ENCODE measurements around the gene ZNF417. TPM values are rescaled to one million over a fixed set of nuclear protein-coding genes. Genes with fewer than 3 reads are reported as not detected.
A peak's percentile ranks its signal among the peaks of the same experiment; 100 is the strongest.
"Not testable (repeated sequence)": the region's sequence is repeated elsewhere in the genome, so short reads cannot be mapped to it uniquely, and the experiment has no call there.

The ZNF417 gene
- total RNA-seq: 10 to 100 TPM in 2 of 4 donors, 1 to 10 TPM in 2; 9.1 to 12.9 (median 10.3) TPM

DNA sequence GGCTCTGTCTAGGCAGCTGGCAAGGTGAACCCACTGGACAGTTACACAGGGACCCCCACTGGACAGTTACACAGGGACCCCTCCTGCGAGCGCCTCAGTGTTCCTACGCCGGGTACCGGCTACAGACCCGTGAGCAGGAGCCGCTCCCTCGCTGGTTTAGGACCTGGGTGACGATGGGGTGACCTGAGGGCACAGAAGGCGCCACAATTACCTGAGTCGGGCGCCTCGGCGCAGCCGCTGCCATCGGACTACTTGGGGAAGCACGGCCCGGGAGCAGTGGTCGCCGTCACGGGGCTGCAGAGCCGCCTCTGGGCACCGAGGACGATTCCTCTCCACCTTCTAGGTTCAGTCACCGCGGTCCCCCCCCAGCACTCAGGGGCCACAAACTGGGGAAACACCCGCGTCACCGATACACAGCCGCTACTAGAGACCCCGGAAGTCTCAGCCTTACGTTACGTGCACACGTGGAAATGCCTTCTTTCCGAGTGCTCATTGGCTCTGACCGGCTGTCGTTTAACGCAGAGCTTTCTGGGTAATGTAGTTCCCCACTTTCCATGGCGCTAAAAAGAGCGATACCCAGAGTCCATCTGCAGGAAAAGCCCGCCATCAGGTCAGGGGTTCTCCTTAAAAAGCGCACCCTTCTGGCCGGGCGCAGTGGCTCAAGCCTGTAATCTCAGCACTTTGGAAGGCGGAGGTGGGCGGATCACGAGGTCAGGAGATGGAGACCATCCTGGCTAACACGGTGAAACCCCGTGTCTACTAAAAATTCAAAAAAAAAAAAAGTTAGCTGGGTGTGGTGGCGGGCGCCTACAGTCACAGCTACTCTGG is at the start of gene ZNF417:
Gene ZNF417, minus strand, starts transcription at position 425 of the 828 bp plus-strand sequence. Its CDS starts 181 bp downstream, at position 244.
- intact Hi-C loops (cut with DNase I); H3K27me3 ChIP-seq; H3K9me3 ChIP-seq: not testable (repeated sequence)
- WGBS: under 1% methylated on average over 34 of the region's 51 CpGs
- H3K4me1 ChIP-seq: peaks cover 13 to 21% (median 19%) of the 10 kb centered on the region in 4 donors
- DNase-seq (ENCODE audit: extremely low spot score): peak; percentile 93
- H3K4me3 ChIP-seq: peak within 1 kb of the TSS; percentile 60 to 97 (median 82)
- H3K36me3 ChIP-seq: peaks cover 5 to 37% (median 34%) of the 10 kb centered on the region in 4 donors
- TF ChIP-seq POLR2AphosphoS5 (IDR thresholded peaks at IDR 0.05): peak; percentile 82 to 85
- TF ChIP-seq, protein P1, sequence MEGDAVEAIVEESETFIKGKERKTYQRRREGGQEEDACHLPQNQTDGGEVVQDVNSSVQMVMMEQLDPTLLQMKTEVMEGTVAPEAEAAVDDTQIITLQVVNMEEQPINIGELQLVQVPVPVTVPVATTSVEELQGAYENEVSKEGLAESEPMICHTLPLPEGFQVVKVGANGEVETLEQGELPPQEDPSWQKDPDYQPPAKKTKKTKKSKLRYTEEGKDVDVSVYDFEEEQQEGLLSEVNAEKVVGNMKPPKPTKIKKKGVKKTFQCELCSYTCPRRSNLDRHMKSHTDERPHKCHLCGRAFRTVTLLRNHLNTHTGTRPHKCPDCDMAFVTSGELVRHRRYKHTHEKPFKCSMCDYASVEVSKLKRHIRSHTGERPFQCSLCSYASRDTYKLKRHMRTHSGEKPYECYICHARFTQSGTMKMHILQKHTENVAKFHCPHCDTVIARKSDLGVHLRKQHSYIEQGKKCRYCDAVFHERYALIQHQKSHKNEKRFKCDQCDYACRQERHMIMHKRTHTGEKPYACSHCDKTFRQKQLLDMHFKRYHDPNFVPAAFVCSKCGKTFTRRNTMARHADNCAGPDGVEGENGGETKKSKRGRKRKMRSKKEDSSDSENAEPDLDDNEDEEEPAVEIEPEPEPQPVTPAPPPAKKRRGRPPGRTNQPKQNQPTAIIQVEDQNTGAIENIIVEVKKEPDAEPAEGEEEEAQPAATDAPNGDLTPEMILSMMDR (IDR thresholded peaks at IDR 0.05): peak; percentile 26 to 44 (median 37)
- peak within 1 kb of the TSS; percentile 83 to 88 (median 84) for H3K27ac ChIP-seq (replicated peaks in 1 of 4)

GRCh38 chr19:57964761-57965160 is 48.4 kb upstream of the ZNF417 start:
- DNase-seq (ENCODE audit: extremely low spot score): no peak
- peaks cover 0 to 97% (median 89%) of the 10 kb centered on the region in 4 donors for H3K9me3 ChIP-seq
- WGBS: 89% methylated on average over 8 of the region's 8 CpGs
- intact Hi-C loops (cut with DNase I): no loop called here
- H3K4me3 ChIP-seq: no peak overlapping the region
- no peak for TF ChIP-seq EP300 (IDR thresholded peaks at IDR 0.05)
- no peak for TF ChIP-seq POLR2AphosphoS5 (IDR thresholded peaks at IDR 0.05)
- TF ChIP-seq POLR2A (IDR thresholded peaks at IDR 0.05; ENCODE audit: low read depth): no peak
- TF ChIP-seq, protein P1 (IDR thresholded peaks at IDR 0.05): no peak
- no peak overlapping the region for H3K27ac ChIP-seq (replicated peaks in 1 of 4)
- no peaks in the 10 kb centered on the region for H3K4me1 ChIP-seq
- H3K36me3 ChIP-seq: peaks cover 0 to 53% (median 12%) of the 10 kb centered on the region in 4 donors
- H3K27me3 ChIP-seq: no peaks in the 10 kb centered on the region

DNA sequence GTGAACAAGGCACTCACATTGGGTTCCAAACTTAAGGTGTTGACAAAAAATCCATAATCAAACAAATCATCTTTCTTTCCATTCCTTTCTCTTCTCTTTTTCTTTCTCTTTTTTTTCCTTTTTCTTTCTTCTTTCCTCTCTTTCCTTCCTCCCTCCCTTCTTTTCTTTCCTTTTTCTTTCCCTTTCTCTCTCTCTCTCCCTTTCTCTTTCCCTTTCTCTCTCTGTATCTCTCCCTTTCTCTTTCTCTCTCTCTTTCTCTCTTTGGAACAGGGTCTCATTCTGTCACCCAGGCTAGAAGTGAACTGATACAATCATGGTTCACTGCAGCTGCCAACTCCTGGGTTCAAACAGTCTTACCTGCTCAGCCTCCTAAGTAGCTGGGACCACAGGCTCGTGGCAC is 45.4 kb upstream of the ZNF417 start:
- DNase-seq (ENCODE audit: extremely low spot score): no peak
- no peaks in the 10 kb centered on the region for H3K27me3 ChIP-seq
- H3K4me1 ChIP-seq: no peaks in the 10 kb centered on the region
- TF ChIP-seq, protein P1 (IDR thresholded peaks at IDR 0.05): no peak
- no peak for TF ChIP-seq EP300 (IDR thresholded peaks at IDR 0.05)
- TF ChIP-seq POLR2AphosphoS5 (IDR thresholded peaks at IDR 0.05): no peak
- TF ChIP-seq POLR2A (IDR thresholded peaks at IDR 0.05; ENCODE audit: low read depth): no peak
- no peak overlapping the region for H3K4me3 ChIP-seq
- H3K36me3 ChIP-seq: peaks cover 0 to 39% (median 10%) of the 10 kb centered on the region in 4 donors
- no peak overlapping the region for H3K27ac ChIP-seq (replicated peaks in 1 of 4)
- peaks cover 0 to 92% (median 81%) of the 10 kb centered on the region in 4 donors for H3K9me3 ChIP-seq
- intact Hi-C loops (cut with DNase I): no loop called here
- WGBS: 75% methylated on average over 1 of the region's 1 CpG

DNA sequence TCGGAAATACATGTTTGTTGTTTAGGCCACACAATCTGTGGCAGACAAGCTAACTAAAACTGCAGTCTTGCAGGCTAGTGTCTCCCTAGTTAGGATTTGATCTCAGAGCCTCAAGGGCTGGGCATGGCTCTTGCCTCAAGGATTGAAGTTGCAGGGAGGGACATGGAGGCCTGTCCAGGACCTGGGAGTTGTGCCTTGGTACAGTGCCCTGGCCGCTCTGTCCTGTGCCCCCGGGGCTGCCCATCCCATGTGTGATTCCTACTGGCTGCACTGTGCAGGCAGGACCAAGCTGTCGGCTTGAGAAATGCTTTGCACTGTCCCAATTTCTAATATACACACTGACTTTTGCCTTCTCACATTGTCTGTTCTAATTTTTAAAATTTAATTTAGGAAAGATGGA is 38.6 kb upstream of the ZNF417 start:
- no peak overlapping the region for H3K27ac ChIP-seq (replicated peaks in 1 of 4)
- intact Hi-C loops (cut with DNase I): no loop called here
- 80% methylated on average over 4 of the region's 4 CpGs for WGBS
- no peaks in the 10 kb centered on the region for H3K27me3 ChIP-seq
- DNase-seq (ENCODE audit: extremely low spot score): no peak
- TF ChIP-seq POLR2A (IDR thresholded peaks at IDR 0.05; ENCODE audit: low read depth) (no peak), EP300 (IDR thresholded peaks at IDR 0.05) (no peak), POLR2AphosphoS5 (IDR thresholded peaks at IDR 0.05) (no peak)
- TF ChIP-seq, protein P1 (IDR thresholded peaks at IDR 0.05): no peak
- peaks cover 0 to 60% (median 23%) of the 10 kb centered on the region in 4 donors for H3K9me3 ChIP-seq
- no peaks in the 10 kb centered on the region for H3K4me1 ChIP-seq
- no peak overlapping the region for H3K4me3 ChIP-seq
- peaks cover 0 to 6% (median 3%) of the 10 kb centered on the region in 4 donors for H3K36me3 ChIP-seq
